Natural killer cell (primary cell): ENCODE results near the gene NPDC1. TPM values are rescaled to one million over a fixed set of nuclear protein-coding genes. Genes with fewer than 3 reads are reported as not detected.

Experiments
- ATAC-seq, 3 donors: fragments of 150-1000 bp in 2 of 3; fragments of 200-7000 bp in 1 of 3; cut with Tn5 transposase; 1 replicate in 1 of 3; 2 replicates in 2 of 3; pipeline ENCODE4 v1.10.0; 2021; ENCODE audit warnings: mild to moderate bottlenecking in 2 of 3, moderate library complexity in 2 of 3
- DNase-seq, 2 donors: peaks; one replicate each; pipeline versions ENCODE4 v3.0.0 to v3.0.0-alpha.2; 2013 to 2021; ENCODE audit warnings: mixed read lengths in 1 of 2
- H3K27ac ChIP-seq: one replicate; pipeline ENCODE4 v1.5.1; 2013; ENCODE audit warnings: mild to moderate bottlenecking, low read length
- H3K27me3 ChIP-seq: one replicate; pipeline ENCODE4 v1.6.1; 2013; ENCODE audit warnings: low read length; ENCODE audit not compliant: control insufficient read depth, insufficient read depth
- H3K36me3 ChIP-seq: one replicate; pipeline ENCODE4 v1.6.1; 2013; ENCODE audit warnings: low read length; ENCODE audit not compliant: control insufficient read depth, insufficient read depth
- H3K4me1 ChIP-seq: one replicate; pipeline ENCODE4 v1.6.1; 2013; ENCODE audit warnings: low read length; ENCODE audit not compliant: control insufficient read depth, insufficient read depth
- H3K4me3 ChIP-seq: one replicate; pipeline ENCODE4 v1.5.1; 2013; ENCODE audit warnings: low read length
- H3K9me3 ChIP-seq: one replicate; pipeline ENCODE4 v1.6.1; 2013; ENCODE audit warnings: low read length; ENCODE audit not compliant: control insufficient read depth, insufficient read depth
- H3K27ac Mint-ChIP-seq, 2 donors: one replicate each; pipeline ENCODE4 v1.8.0; 2022; ENCODE audit warnings: mild to moderate bottlenecking in 2 of 2, mixed read lengths in 2 of 2, moderate library complexity in 1 of 2
- H3K27me3 Mint-ChIP-seq, 2 donors: one replicate each; pipeline ENCODE4 v1.8.0; 2022; ENCODE audit warnings: low read depth in 2 of 2, mixed read lengths in 2 of 2
- H3K36me3 Mint-ChIP-seq: one replicate; pipeline ENCODE4 v1.8.0; 2022; ENCODE audit warnings: mixed read lengths
- H3K4me1 Mint-ChIP-seq, 2 donors: one replicate each; pipeline ENCODE4 v1.8.0; 2022; ENCODE audit warnings: mixed read lengths in 2 of 2
- H3K4me3 Mint-ChIP-seq: one replicate; pipeline ENCODE4 v1.8.0; 2022; ENCODE audit warnings: mild to moderate bottlenecking, moderate library complexity, mixed read lengths
- H3K9me3 Mint-ChIP-seq, 2 donors: one replicate each; pipeline ENCODE4 v1.8.0; 2022; ENCODE audit warnings: mixed read lengths in 2 of 2
- WGBS: methylation state at CpG from one replicate; pipeline ENCODE4 v1.1.7; 2013; ENCODE audit warnings: missing lambda C conversion rate; ENCODE audit not compliant: insufficient coverage; 5-methylcytosine and 5-hydroxymethylcytosine counted together
- intact Hi-C: fragments of 100-400 bp; cut with micrococcal nuclease; formaldehyde crosslinking; loops from one replicate; pipeline ENCODE4 v1.14.2; 2022
- total RNA-seq, 4 donors: library from RNA; stranded (reverse); fragments of 120-200 nt in 1 of 4; gene quantifications; one replicate each; pipeline versions ENCODE4 v1.2.3 to v1.2.4, GENCODE V29; 2013 to 2022
- TF ChIP-seq, protein P1 (sequence below): fragments of 200-600 bp; IDR thresholded peaks from one replicate; pipeline ENCODE4 v1.8.0; 2022; ENCODE audit warnings: antibody characterized with exemption

NPDC1 gene
- total RNA-seq, 3 donors from 2014 or later (not counting 1 experiment from before 2014, with no cell fraction given): 0.87 to 5.6 (median 3.4) TPM

DNA sequence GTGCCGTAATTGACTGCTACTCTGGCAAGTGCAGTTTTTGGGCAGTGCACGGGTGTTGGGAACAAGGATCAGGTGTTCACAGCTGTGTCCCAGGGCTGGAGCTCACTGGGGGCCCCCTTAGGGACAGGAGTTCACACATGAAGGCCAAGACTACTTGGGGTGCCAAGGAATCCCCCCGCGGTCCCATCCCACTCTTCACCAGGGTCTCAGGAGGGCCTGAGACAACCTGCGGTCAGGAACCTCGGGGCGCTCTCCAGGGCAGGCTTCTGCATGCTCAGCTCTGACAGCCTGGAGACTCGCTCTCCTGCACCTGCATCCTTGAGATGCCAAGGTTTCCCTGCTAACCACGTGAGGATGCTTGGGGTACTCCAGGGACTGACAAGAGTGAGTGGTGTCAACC is 38.5 kb upstream of the NPDC1 start:
- Histone ChIP-seq H3K4me1 (peaks cover 18% of the 10 kb centered on the region), H3K27me3 (no peaks in the 10 kb centered on the region), H3K4me3 (no peak overlapping the region), H3K27ac (no peak overlapping the region), H3K9me3 (no peaks in the 10 kb centered on the region), H3K36me3 (no peaks in the 10 kb centered on the region)
- Mint-ChIP-seq H3K27ac (no peak overlapping the region), H3K4me3 (no peak overlapping the region), H3K9me3 (no peaks in the 10 kb centered on the region), H3K4me1 (peaks cover 15 to 24% of the 10 kb centered on the region in 2 donors), H3K36me3 (no peaks in the 10 kb centered on the region), H3K27me3 (no peaks in the 10 kb centered on the region)
- 84% methylated on average over 9 of the region's 9 CpGs for WGBS
- intact Hi-C loops: no loop called here
- DNase-seq: no peak
- no peak for ATAC-seq
- TF ChIP-seq, protein P1, sequence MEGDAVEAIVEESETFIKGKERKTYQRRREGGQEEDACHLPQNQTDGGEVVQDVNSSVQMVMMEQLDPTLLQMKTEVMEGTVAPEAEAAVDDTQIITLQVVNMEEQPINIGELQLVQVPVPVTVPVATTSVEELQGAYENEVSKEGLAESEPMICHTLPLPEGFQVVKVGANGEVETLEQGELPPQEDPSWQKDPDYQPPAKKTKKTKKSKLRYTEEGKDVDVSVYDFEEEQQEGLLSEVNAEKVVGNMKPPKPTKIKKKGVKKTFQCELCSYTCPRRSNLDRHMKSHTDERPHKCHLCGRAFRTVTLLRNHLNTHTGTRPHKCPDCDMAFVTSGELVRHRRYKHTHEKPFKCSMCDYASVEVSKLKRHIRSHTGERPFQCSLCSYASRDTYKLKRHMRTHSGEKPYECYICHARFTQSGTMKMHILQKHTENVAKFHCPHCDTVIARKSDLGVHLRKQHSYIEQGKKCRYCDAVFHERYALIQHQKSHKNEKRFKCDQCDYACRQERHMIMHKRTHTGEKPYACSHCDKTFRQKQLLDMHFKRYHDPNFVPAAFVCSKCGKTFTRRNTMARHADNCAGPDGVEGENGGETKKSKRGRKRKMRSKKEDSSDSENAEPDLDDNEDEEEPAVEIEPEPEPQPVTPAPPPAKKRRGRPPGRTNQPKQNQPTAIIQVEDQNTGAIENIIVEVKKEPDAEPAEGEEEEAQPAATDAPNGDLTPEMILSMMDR: no peak

DNA sequence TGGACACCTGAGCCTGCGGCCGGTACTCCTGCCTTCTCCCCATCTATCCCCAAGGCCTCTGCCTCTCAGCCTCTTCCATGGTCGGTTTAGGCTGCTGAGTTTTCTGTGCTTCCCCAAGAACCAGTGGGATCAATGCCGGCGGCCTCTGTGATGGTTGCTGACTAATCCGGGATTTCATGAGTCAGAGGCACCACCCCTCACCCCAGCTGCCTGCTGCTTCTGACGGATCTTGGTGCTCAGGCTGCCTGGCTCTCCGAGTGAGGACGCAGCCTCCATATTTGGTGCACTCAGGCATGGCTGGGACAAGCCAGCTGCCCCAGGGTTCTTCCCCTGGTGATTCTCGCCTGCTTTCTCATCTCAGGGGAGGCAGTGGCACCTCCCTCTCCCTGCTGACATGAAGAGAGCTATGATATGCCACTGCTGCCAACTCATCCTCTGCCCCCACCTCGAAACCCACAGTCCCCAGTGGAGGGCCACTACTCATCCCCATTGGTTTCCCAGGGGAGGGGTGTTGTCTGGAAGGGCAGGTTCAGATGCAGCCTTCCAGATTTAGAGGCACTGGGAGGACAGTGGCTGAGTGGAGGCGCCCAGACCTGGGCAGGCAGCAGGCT is 37.5 kb upstream of the NPDC1 start:
- no peaks in the 10 kb centered on the region for H3K27me3 Mint-ChIP-seq

DNA sequence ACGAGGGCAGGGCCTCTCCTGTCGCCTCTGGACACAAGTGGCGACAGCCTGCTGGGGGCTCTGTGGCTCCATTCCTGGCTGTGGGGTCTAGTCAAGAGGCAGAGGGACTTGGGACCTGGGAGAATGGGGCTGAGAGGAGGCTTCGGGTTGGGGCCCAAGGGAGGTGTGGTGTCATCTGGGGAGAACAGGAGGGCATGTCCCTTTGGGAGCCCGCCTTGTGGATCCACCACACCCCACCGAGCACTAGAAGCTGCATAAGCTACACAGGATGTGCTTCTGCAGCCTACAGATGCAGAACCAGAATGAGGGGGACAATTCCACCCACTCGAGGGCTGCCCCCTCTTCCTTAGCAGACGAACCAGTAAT is 36.9 kb upstream of the NPDC1 start:
- intact Hi-C loops: no loop called here
- H3K4me1 Mint-ChIP-seq: peaks cover 11 to 14% of the 10 kb centered on the region in 2 donors
- 82% methylated on average over 8 of the region's 8 CpGs for WGBS
- Histone ChIP-seq H3K27ac (no peak overlapping the region), H3K27me3 (no peaks in the 10 kb centered on the region), H3K9me3 (no peaks in the 10 kb centered on the region), H3K36me3 (peaks cover 2% of the 10 kb centered on the region), H3K4me3 (no peak overlapping the region), H3K4me1 (peaks cover 29% of the 10 kb centered on the region)
- TF ChIP-seq, protein P1: no peak
- no peaks in the 10 kb centered on the region for H3K9me3 Mint-ChIP-seq
- no peaks in the 10 kb centered on the region for H3K27me3 Mint-ChIP-seq
- ATAC-seq (no peak), DNase-seq (no peak)
- no peak overlapping the region for H3K27ac Mint-ChIP-seq
- no peak overlapping the region for H3K4me3 Mint-ChIP-seq
- H3K36me3 Mint-ChIP-seq: no peaks in the 10 kb centered on the region

More for the DNA sequence above, 37.5 kb upstream of the NPDC1 start:
- Mint-ChIP-seq H3K27ac (no peak overlapping the region), H3K4me1 (peaks cover 15 to 17% of the 10 kb centered on the region in 2 donors), H3K9me3 (no peaks in the 10 kb centered on the region), H3K36me3 (no peaks in the 10 kb centered on the region), H3K4me3 (no peak overlapping the region)
- TF ChIP-seq, protein P1: no peak
- no peaks in the 10 kb centered on the region for H3K9me3 ChIP-seq
- H3K36me3 ChIP-seq: peaks cover 2% of the 10 kb centered on the region
- intact Hi-C loops: no loop called here
- no peak overlapping the region for H3K4me3 ChIP-seq
- 80% methylated on average over 11 of the region's 12 CpGs for WGBS
- no peak for DNase-seq
- peaks cover 23% of the 10 kb centered on the region for H3K4me1 ChIP-seq
- H3K27ac ChIP-seq: no peak overlapping the region
- ATAC-seq: no peak
- no peaks in the 10 kb centered on the region for H3K27me3 ChIP-seq
